Adrenal gland (tissue), 12 donors: Measurements from ENCODE around the gene RHO. TPM values are rescaled to one million over a fixed set of nuclear protein-coding genes. Genes with fewer than 3 reads are reported as not detected.

Source experiments
- DNase-seq, 7 donors: peaks; one replicate each; pipeline ENCODE4 v3.0.0-alpha.2; 2019 to 2020
- H3K27ac ChIP-seq, 5 donors: fragments of 200-600 bp; sonication (generic) in 4 of 5; 1 replicate in 3 of 5; 2 replicates in 2 of 5; pipeline versions ENCODE4 v1.5.1 to v1.8.0; 2016 to 2020; ENCODE audit warnings: mild to moderate bottlenecking in 1 of 5
- H3K27me3 ChIP-seq: fragments of 200-600 bp; 2 replicates; pipeline ENCODE4 v1.8.0; 2021
- H3K36me3 ChIP-seq, 2 donors: fragments of 200-600 bp; replicated peaks in 1 of 2; 1 replicate in 1 of 2; 2 replicates in 1 of 2; pipeline versions ENCODE4 v1.5.1 to v1.8.0; 2018 to 2022
- H3K4me1 ChIP-seq, 2 donors: fragments of 200-600 bp; replicated peaks in 1 of 2; 1 replicate in 1 of 2; 2 replicates in 1 of 2; pipeline versions ENCODE4 v1.5.1 to v1.8.0; 2018 to 2021
- H3K4me3 ChIP-seq, 4 donors: fragments of 200-600 bp; sonication (generic) in 3 of 4; one replicate each; pipeline ENCODE4 v1.5.1; 2016 to 2018
- H3K9me3 ChIP-seq, 3 donors: fragments of 200-600 bp; sonication (generic) in 1 of 3; replicated peaks in 1 of 3; 1 replicate in 2 of 3; 2 replicates in 1 of 3; pipeline versions ENCODE4 v1.5.1 to v1.8.0; 2016 to 2021
- CTCF ChIP-seq, 6 experiments: fragments of 450-650 bp in 4 of 6; fragments of 200-600 bp in 2 of 6; sonication (generic) in 1 of 6; IDR thresholded peaks; 1 replicate in 5 of 6; 2 replicates in 1 of 6; pipeline versions ENCODE4 v1.5.1 to v1.8.0; 2016 to 2021; ENCODE audit warnings: antibody characterized with exemption in 6 of 6, mild to moderate bottlenecking in 2 of 6, moderate library complexity in 1 of 6
- POLR2A ChIP-seq, 2 donors: fragments of 450-650 bp; IDR thresholded peaks; one replicate each; pipeline ENCODE4 v1.6.1; 2017; ENCODE audit warnings: antibody characterized with exemption in 2 of 2, mild to moderate bottlenecking in 2 of 2, moderate library complexity in 1 of 2
- WGBS, 4 donors: extraction: QIAGEN DNeasy Blood & Tissue Kit in 2 of 4; methylation state at CpG; one replicate each; pipeline versions ENCODE4 v1.1.5 to v1.1.7; 2013 to 2017; 5-methylcytosine and 5-hydroxymethylcytosine counted together
- intact Hi-C, 2 donors: fragments of 100-400 bp; cut with DNase I; formaldehyde crosslinking; loops; one replicate each; pipeline versions ENCODE4 v1.14.1 to v1.15.0; 2022 to 2023
- polyA plus RNA-seq, 3 donors: library from polyadenylated mRNA; stranded (reverse); fragments of 200-250 nt in 2 of 3; fragments of 350-450 nt in 1 of 3; fragmentation: Illumina TruSeq in 1 of 3; extraction: RNeasy Lipid Tissue Mini Kit (QIAGEN cat#74804) in 1 of 3; gene quantifications; one replicate each; pipeline ENCODE4 v1.2.3, GENCODE V29; 2013 to 2014
- total RNA-seq, 9 donors: library from RNA; depleted of rRNA in 4 of 9; stranded (reverse); fragments of >200 nt in 4 of 9; fragments of 120-200 nt in 1 of 9; fragmentation: NEBNext Ultra II Directional in 1 of 9; extraction: Animal tissue kit (Norgen Biotek cat#: 25700) in 1 of 9; gene quantifications; one replicate each; pipeline versions ENCODE4 v1.1.0 to v1.2.4, GENCODE V29; 2013 to 2023
- donor health status: healthy with polysubstance abuse.
- donor health status: Bipolar disorder and iron deficiency.
- donor health status: DM: yes; HTN: yes; CAD: no.
- donor health status: DM: no; HTN: no; CAD: no.
- donor health status: DM: no; HTN: no; CAD: no.
- donor health status: DM: yes; HTN: yes; CAD: no.

RHO gene
- total and polyA plus RNA-seq, 12 donors = not detected

- DNase-seq = no peak
- TF ChIP-seq POLR2A (IDR thresholded peaks at IDR 0.05) (no peak), CTCF (IDR thresholded peaks at IDR 0.05) (no peak)
- Histone ChIP-seq H3K36me3 (peaks cover 0 to 35% of the 10 kb centered on the region in 2 donors), H3K4me3 (no peak overlapping the region), H3K27me3 (no peaks in the 10 kb centered on the region), H3K27ac (peak overlapping the region in 2 of 5 donors; percentile 58 to 65), H3K4me1 (peaks cover 16 to 33% of the 10 kb centered on the region in 2 donors), H3K9me3 (no peaks in the 10 kb centered on the region)
- 46 to 63% (median 51%) methylated on average over 11 to 13 of the region's 13 CpGs for WGBS, 4 donors
- intact Hi-C loops = no loop called here
Measured at GRCh38 chr3:129554356-129555152, 26.1 kb downstream of the RHO start.

GRCh38 chr3:129555153-129555550 lies 26.7 kb downstream of the RHO start:
- Histone ChIP-seq H3K4me3 (no peak overlapping the region), H3K9me3 (no peaks in the 10 kb centered on the region), H3K27me3 (no peaks in the 10 kb centered on the region), H3K36me3 (peaks cover 0 to 41% of the 10 kb centered on the region in 2 donors), H3K27ac (peak overlapping the region in 2 of 5 donors; percentile 58 to 65), H3K4me1 (peaks cover 22 to 39% of the 10 kb centered on the region in 2 donors)
- intact Hi-C loops = no loop called here
- no peak for DNase-seq
- TF ChIP-seq CTCF (IDR thresholded peaks at IDR 0.05) (no peak), POLR2A (IDR thresholded peaks at IDR 0.05) (no peak)
- 76 to 89% (median 78%) methylated on average over 12 to 15 of the region's 15 CpGs for WGBS, 4 donors

GRCh38 chr3:129555616-129556357 lies 27.3 kb downstream of the RHO start:
- no peaks in the 10 kb centered on the region for H3K27me3 ChIP-seq
- peak overlapping the region in 2 of 5 donors; percentile 8 to 93 for H3K27ac ChIP-seq

More at GRCh38 chr3:129555616-129556357, 27.3 kb downstream of the RHO start:
- intact Hi-C loops = no loop called here
- DNase-seq = no peak
- TF ChIP-seq POLR2A (IDR thresholded peaks at IDR 0.05) = no peak
- no peak for TF ChIP-seq CTCF (IDR thresholded peaks at IDR 0.05)
- Histone ChIP-seq H3K9me3 (no peaks in the 10 kb centered on the region), H3K4me3 (no peak overlapping the region), H3K4me1 (peaks cover 28 to 45% of the 10 kb centered on the region in 2 donors), H3K36me3 (peaks cover 0 to 41% of the 10 kb centered on the region in 2 donors)
- WGBS, 4 donors = 82 to 89% (median 83%) methylated on average over 12 to 18 of the region's 18 CpGs
